Panc1 (cell line): ENCODE results near the gene SYTL3.

Experiments used
- CTCF ChIP-seq: fragments of 450-650 bp; IDR thresholded peaks from 2 replicates; pipeline ENCODE4 v1.5.1; 2017; ENCODE audit warnings: mild to moderate bottlenecking
- POLR2AphosphoS5 ChIP-seq: IDR thresholded peaks from 2 replicates; pipeline ENCODE4 v1.6.1; 2012; ENCODE audit warnings: mild to moderate bottlenecking, low read depth, low read length, moderate library complexity
- SIN3A ChIP-seq: IDR thresholded peaks from 2 replicates; pipeline ENCODE4 v1.6.1; 2012; ENCODE audit warnings: low read depth, mild to moderate bottlenecking, low read length, moderate library complexity, borderline replicate concordance; ENCODE audit not compliant: insufficient read depth

- TF ChIP-seq CTCF = no peak
- TF ChIP-seq SIN3A = no peak
- TF ChIP-seq POLR2AphosphoS5 = no peak
These were observed 134.0 kb downstream of the SYTL3 start for GRCh38 chr6:158783851-158784250.
